OCI-LY3 (cell line): ENCODE data around the gene PLD1.
A peak's percentile ranks its signal among the peaks of the same experiment; 100 is the strongest.

Source experiments
- CTCF ChIP-seq: fragments of 200-600, 300-600 bp; sonication (generic); IDR thresholded peaks from 2 replicates; pipeline ENCODE4 v1.5.1; 2014; ENCODE audit warnings: antibody characterized with exemption, low read length, low read depth
- EZH2phosphoT487 ChIP-seq: fragments of 200-600 bp; shearing (Covaris generic); IDR thresholded peaks from 2 replicates; pipeline ENCODE4 v1.6.1; 2018; ENCODE audit warnings: antibody characterized with exemption, mixed run types, low read depth

- TF ChIP-seq CTCF (peak; percentile 63), EZH2phosphoT487 (no peak)
Measured at GRCh38 chr3:171646357-171647133, 163.7 kb downstream of the PLD1 start.
